Effector memory CD4-positive, alpha-beta T cell (primary cell): ENCODE measurements around the gene PPEF1.

Source experiments
- DNase-seq, 3 donors: peaks; one replicate each; pipeline ENCODE4 v3.0.0-alpha.2; 2020
- H3K27ac ChIP-seq: 2 replicates; pipeline ENCODE4 v1.7.0; 2013; ENCODE audit warnings: mild to moderate bottlenecking, low read length, moderate library complexity; ENCODE audit not compliant: insufficient read depth, poor library complexity, severe bottlenecking
- H3K27me3 ChIP-seq: replicated peaks from 2 replicates; pipeline ENCODE4 v1.7.0; 2013; ENCODE audit warnings: mild to moderate bottlenecking, low read length; ENCODE audit not compliant: insufficient read depth, control insufficient read depth, poor library complexity, severe bottlenecking
- H3K36me3 ChIP-seq: 2 replicates; pipeline ENCODE4 v1.7.0; 2013; ENCODE audit warnings: mild to moderate bottlenecking, low read length, moderate library complexity; ENCODE audit not compliant: control insufficient read depth, insufficient read depth
- H3K4me1 ChIP-seq: 2 replicates; pipeline ENCODE4 v1.7.0; 2013; ENCODE audit warnings: low read length, mild to moderate bottlenecking; ENCODE audit not compliant: control insufficient read depth, insufficient read depth, poor library complexity, severe bottlenecking
- H3K4me3 ChIP-seq: 2 replicates; pipeline ENCODE4 v1.7.0; 2013; ENCODE audit warnings: low read length, low read depth, mild to moderate bottlenecking; ENCODE audit not compliant: insufficient read depth, poor library complexity, severe bottlenecking
- H3K9me3 ChIP-seq: 2 replicates; pipeline ENCODE4 v1.7.0; 2013; ENCODE audit warnings: mild to moderate bottlenecking, low read length, moderate library complexity; ENCODE audit not compliant: control insufficient read depth

Gene PPEF1

GRCh38 chrX:18855919-18856644 lies 148.6 kb downstream of the PPEF1 start:
- no peaks in the 10 kb centered on the region for H3K36me3 ChIP-seq
- no peak overlapping the region for H3K4me3 ChIP-seq
- H3K27me3 ChIP-seq: no peaks in the 10 kb centered on the region
- no peak overlapping the region for H3K27ac ChIP-seq
- no peaks in the 10 kb centered on the region for H3K4me1 ChIP-seq
- DNase-seq: no peak
- no peaks in the 10 kb centered on the region for H3K9me3 ChIP-seq

GRCh38 chrX:18856645-18856997 lies 149.2 kb downstream of the PPEF1 start:
- no peaks in the 10 kb centered on the region for H3K27me3 ChIP-seq
- no peak for DNase-seq
- H3K36me3 ChIP-seq: no peaks in the 10 kb centered on the region
- no peak overlapping the region for H3K27ac ChIP-seq
- no peaks in the 10 kb centered on the region for H3K4me1 ChIP-seq
- no peak overlapping the region for H3K4me3 ChIP-seq
- H3K9me3 ChIP-seq: no peaks in the 10 kb centered on the region

- Histone ChIP-seq H3K27me3 (no peaks in the 10 kb centered on the region), H3K4me1 (no peaks in the 10 kb centered on the region), H3K27ac (no peak overlapping the region), H3K4me3 (no peak overlapping the region), H3K9me3 (no peaks in the 10 kb centered on the region), H3K36me3 (no peaks in the 10 kb centered on the region)
- no peak for DNase-seq
Measured at GRCh38 chrX:18861511-18861910, 154.1 kb downstream of the PPEF1 start.

- Histone ChIP-seq H3K9me3 (no peaks in the 10 kb centered on the region), H3K36me3 (no peaks in the 10 kb centered on the region), H3K4me1 (no peaks in the 10 kb centered on the region), H3K4me3 (no peak overlapping the region), H3K27ac (no peak overlapping the region), H3K27me3 (no peaks in the 10 kb centered on the region)
- DNase-seq: no peak
Measured at GRCh38 chrX:18864390-18864920, 157.0 kb downstream of the PPEF1 start.

- no peaks in the 10 kb centered on the region for H3K27me3 ChIP-seq
- H3K4me1 ChIP-seq: no peaks in the 10 kb centered on the region
- DNase-seq: no peak
- no peaks in the 10 kb centered on the region for H3K9me3 ChIP-seq
- H3K4me3 ChIP-seq: no peak overlapping the region
- no peak overlapping the region for H3K27ac ChIP-seq
- H3K36me3 ChIP-seq: no peaks in the 10 kb centered on the region
Measured at GRCh38 chrX:18871161-18871890, 163.9 kb downstream of the PPEF1 start.

- Histone ChIP-seq H3K4me3 (no peak overlapping the region), H3K27me3 (no peaks in the 10 kb centered on the region), H3K36me3 (no peaks in the 10 kb centered on the region), H3K4me1 (no peaks in the 10 kb centered on the region), H3K9me3 (no peaks in the 10 kb centered on the region), H3K27ac (no peak overlapping the region)
- DNase-seq: no peak
Measured at GRCh38 chrX:18871970-18872369, 164.5 kb downstream of the PPEF1 start.

GRCh38 chrX:18872621-18873020 lies 165.2 kb downstream of the PPEF1 start:
- Histone ChIP-seq H3K9me3 (no peaks in the 10 kb centered on the region), H3K27me3 (no peaks in the 10 kb centered on the region), H3K4me1 (no peaks in the 10 kb centered on the region), H3K4me3 (no peak overlapping the region), H3K36me3 (no peaks in the 10 kb centered on the region), H3K27ac (no peak overlapping the region)
- no peak for DNase-seq

GRCh38 chrX:18873189-18873791 lies 165.8 kb downstream of the PPEF1 start:
- H3K36me3 ChIP-seq: no peaks in the 10 kb centered on the region
- no peaks in the 10 kb centered on the region for H3K27me3 ChIP-seq
- H3K4me1 ChIP-seq: no peaks in the 10 kb centered on the region
- H3K9me3 ChIP-seq: no peaks in the 10 kb centered on the region
- no peak overlapping the region for H3K27ac ChIP-seq
- DNase-seq: no peak
- H3K4me3 ChIP-seq: no peak overlapping the region

- Histone ChIP-seq H3K4me1 (no peaks in the 10 kb centered on the region), H3K36me3 (no peaks in the 10 kb centered on the region), H3K9me3 (no peaks in the 10 kb centered on the region), H3K27me3 (no peaks in the 10 kb centered on the region), H3K4me3 (no peak overlapping the region), H3K27ac (no peak overlapping the region)
- DNase-seq: no peak
Measured at GRCh38 chrX:18873836-18874235, 166.4 kb downstream of the PPEF1 start.
